Colonic mucosa (tissue), 4 donors: Measurements from ENCODE around the gene OSBP2. TPM values are rescaled to one million over a fixed set of nuclear protein-coding genes. Genes with fewer than 3 reads are reported as not detected.

ENCODE experiments used
- DNase-seq: peaks from one replicate; pipeline ENCODE4 v3.0.0-alpha.2; 2020
- H3K27ac ChIP-seq: fragments of 200-600 bp; one replicate; pipeline ENCODE4 v1.8.0; 2021
- H3K27me3 ChIP-seq: fragments of 200-600 bp; one replicate; pipeline ENCODE4 v1.8.0; 2021
- H3K36me3 ChIP-seq: fragments of 200-600 bp; one replicate; pipeline ENCODE4 v1.8.0; 2021
- H3K4me1 ChIP-seq: fragments of 200-600 bp; one replicate; pipeline ENCODE4 v1.8.0; 2021; ENCODE audit warnings: mild to moderate bottlenecking
- H3K4me3 ChIP-seq: fragments of 200-600 bp; one replicate; pipeline ENCODE4 v1.8.0; 2021
- H3K9ac ChIP-seq, 2 donors: one replicate each; pipeline ENCODE4 v1.7.0; 2013; ENCODE audit warnings: control low read depth in 2 of 2, low read depth in 2 of 2, low read length in 2 of 2
- H3K9me3 ChIP-seq: fragments of 200-600 bp; one replicate; pipeline ENCODE4 v1.8.0; 2021
- intact Hi-C: fragments of 100-400 bp; cut with DNase I; formaldehyde crosslinking; loops from one replicate; pipeline ENCODE4 v1.14.1; 2022
- total RNA-seq, 2 donors: library from RNA; stranded (reverse); fragmentation: NEBNext Ultra II Directional in 1 of 2; extraction: Animal tissue kit (Norgen Biotek cat#: 25700) in 1 of 2; gene quantifications; one replicate each; pipeline ENCODE4 v1.2.1, GENCODE V29; 2021
- TF ChIP-seq, protein P1 (sequence below): fragments of 200-600 bp; IDR thresholded peaks from one replicate; pipeline ENCODE4 v1.8.0; 2022; ENCODE audit warnings: antibody characterized with exemption, mild to moderate bottlenecking
- donor health status: healthy.
- donor health status: DM: no; HTN: no; CAD: no.
- donor health status: DM: no; HTN: no; CAD: no.

Gene OSBP2
- total RNA-seq, 2 donors from 2014 or later, result 3.2 to 4.3 TPM

DNA sequence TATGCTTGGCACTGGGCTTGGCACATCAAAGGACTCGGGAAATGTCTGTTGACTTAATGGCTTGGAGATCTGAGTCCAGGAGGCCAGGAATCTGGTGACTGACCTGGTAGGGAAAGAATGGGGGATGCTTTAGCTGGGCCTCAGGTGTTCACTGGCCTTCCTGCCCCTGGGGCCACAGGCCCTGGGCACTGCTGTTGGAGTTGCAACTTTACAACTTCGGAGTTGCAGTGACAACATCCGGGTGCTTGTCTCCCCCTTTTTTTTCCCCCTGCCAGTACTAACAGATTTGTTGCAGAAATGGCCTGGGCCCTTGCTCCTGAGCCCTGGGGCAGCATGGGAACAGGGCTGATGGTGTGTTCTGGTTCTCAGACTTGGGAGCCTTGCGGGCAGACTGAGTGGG is 23.8 kb downstream of the OSBP2 start:
- no peaks in the 10 kb centered on the region for H3K27me3 ChIP-seq

DNA sequence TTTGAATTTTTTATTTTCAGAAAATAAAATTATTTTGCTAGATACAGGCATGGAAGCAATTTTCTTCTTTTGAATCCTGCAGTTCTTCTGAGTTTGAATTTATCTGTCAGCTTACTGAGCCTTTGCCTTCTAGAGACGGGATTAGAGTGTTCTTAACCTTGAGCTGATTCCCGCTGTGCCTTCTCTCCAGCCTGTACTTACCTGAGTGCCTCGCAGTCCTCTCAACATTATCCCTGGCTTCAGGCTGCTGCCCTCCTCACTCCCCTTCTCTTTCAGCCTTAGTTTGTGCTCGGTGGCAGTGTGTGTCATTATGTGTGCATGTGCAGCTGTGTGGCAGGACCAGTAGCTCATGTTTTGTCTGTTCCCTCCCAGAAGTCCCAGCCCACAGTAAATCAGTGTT is 24.3 kb downstream of the OSBP2 start:
- H3K27me3 ChIP-seq, result no peaks in the 10 kb centered on the region
- no peak overlapping the region for H3K4me3 ChIP-seq
- H3K9ac ChIP-seq, result no peak overlapping the region
- TF ChIP-seq, protein P1, sequence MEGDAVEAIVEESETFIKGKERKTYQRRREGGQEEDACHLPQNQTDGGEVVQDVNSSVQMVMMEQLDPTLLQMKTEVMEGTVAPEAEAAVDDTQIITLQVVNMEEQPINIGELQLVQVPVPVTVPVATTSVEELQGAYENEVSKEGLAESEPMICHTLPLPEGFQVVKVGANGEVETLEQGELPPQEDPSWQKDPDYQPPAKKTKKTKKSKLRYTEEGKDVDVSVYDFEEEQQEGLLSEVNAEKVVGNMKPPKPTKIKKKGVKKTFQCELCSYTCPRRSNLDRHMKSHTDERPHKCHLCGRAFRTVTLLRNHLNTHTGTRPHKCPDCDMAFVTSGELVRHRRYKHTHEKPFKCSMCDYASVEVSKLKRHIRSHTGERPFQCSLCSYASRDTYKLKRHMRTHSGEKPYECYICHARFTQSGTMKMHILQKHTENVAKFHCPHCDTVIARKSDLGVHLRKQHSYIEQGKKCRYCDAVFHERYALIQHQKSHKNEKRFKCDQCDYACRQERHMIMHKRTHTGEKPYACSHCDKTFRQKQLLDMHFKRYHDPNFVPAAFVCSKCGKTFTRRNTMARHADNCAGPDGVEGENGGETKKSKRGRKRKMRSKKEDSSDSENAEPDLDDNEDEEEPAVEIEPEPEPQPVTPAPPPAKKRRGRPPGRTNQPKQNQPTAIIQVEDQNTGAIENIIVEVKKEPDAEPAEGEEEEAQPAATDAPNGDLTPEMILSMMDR, result no peak
- no peaks in the 10 kb centered on the region for H3K36me3 ChIP-seq
- H3K4me1 ChIP-seq, result no peaks in the 10 kb centered on the region
- DNase-seq, result no peak
- intact Hi-C loops, result no loop called here
- H3K27ac ChIP-seq, result no peak overlapping the region
- no peaks in the 10 kb centered on the region for H3K9me3 ChIP-seq

More for the DNA sequence above, 23.8 kb downstream of the OSBP2 start:
- TF ChIP-seq, protein P1, result no peak
- Histone ChIP-seq H3K4me3 (no peak overlapping the region), H3K36me3 (no peaks in the 10 kb centered on the region), H3K9ac (no peak overlapping the region), H3K27ac (no peak overlapping the region), H3K4me1 (no peaks in the 10 kb centered on the region), H3K9me3 (no peaks in the 10 kb centered on the region)
- intact Hi-C loops, result no loop called here
- no peak for DNase-seq

DNA sequence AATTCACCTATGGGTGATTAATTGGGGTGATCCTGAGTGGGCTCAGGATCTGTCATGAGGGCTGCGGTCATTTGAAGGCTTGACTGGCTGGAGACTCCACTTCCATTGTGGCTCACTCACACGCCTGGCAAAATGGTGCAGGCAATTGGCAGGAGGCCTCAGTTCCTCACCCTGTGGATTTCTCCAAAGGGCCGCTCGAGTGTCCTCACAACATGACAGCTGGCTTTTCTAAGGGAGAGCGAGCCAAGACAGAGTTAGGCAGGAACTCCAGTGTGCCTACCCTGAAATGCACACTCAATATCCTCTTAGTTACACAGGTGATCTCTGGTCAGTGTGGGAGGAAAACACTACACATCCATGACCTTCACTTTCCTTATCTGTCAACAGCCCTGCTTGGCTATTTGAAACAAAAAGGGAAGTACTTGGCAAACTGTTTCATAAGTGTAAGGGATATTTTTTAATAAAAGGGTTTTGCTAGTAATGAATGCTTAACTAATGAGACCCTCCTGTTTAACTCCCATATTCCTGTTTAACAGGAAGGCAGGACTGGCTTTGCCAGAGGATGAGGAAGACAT is 25.7 kb downstream of the OSBP2 start:
- no peak overlapping the region for H3K9ac ChIP-seq
- H3K9me3 ChIP-seq, result no peaks in the 10 kb centered on the region
- H3K4me3 ChIP-seq, result no peak overlapping the region
- no peak for DNase-seq
- H3K27me3 ChIP-seq, result no peaks in the 10 kb centered on the region
- TF ChIP-seq, protein P1, result no peak
- no peak overlapping the region for H3K27ac ChIP-seq
- H3K4me1 ChIP-seq, result no peaks in the 10 kb centered on the region
- no peaks in the 10 kb centered on the region for H3K36me3 ChIP-seq
- intact Hi-C loops, result no loop called here

DNA sequence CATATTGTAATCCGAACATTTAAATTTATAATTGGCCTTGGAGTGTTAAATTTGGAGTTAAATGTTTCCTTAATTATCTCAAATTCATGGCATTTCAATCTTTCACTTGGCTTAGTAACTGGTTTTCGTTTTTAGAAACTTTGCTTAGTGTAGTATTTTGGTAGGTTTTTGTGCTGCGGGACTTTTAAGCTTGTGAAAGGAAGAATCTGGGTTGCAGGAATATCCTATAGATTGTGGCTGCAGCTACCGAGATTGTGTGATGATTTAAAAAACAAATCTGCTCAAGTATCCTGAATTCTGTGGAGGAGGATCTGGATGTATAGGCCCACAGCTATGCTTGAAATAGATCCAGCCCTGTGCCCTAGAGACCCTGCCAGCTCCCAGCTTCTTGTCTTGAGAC is 27.1 kb downstream of the OSBP2 start:
- H3K27me3 ChIP-seq, result no peaks in the 10 kb centered on the region
- DNase-seq, result no peak
- H3K36me3 ChIP-seq, result no peaks in the 10 kb centered on the region
- intact Hi-C loops, result no loop called here
- no peaks in the 10 kb centered on the region for H3K4me1 ChIP-seq
- H3K4me3 ChIP-seq, result no peak overlapping the region
- H3K27ac ChIP-seq, result no peak overlapping the region
- TF ChIP-seq, protein P1, result no peak
- no peak overlapping the region for H3K9ac ChIP-seq
- H3K9me3 ChIP-seq, result no peaks in the 10 kb centered on the region

DNA sequence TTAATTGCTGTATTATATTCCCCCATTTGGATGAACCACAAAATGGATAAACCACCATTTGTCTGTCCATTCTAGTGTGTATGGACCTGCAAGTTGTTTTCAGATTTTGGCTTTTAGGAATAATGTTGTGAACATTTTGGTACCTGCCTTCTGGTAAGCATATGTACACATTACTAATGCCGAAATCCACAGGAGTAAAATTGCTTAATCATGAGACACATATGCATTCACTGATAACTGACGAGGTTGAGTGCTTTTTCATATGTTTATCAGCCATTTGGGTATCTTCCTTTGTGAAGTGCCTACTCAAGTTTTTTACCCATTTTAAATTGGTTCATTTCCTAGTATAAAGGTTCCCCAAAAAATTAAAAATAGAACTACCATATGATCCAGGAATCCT is 34.2 kb downstream of the OSBP2 start:
- Histone ChIP-seq H3K36me3 (no peaks in the 10 kb centered on the region), H3K9me3 (no peaks in the 10 kb centered on the region), H3K9ac (no peak overlapping the region), H3K4me3 (no peak overlapping the region), H3K27me3 (no peaks in the 10 kb centered on the region), H3K27ac (no peak overlapping the region), H3K4me1 (no peaks in the 10 kb centered on the region)
- no peak for DNase-seq
- intact Hi-C loops, result no loop called here
- TF ChIP-seq, protein P1, result no peak
